ENCODE results near the gene SLC16A9. TPM values are rescaled to one million over a fixed set of nuclear protein-coding genes. Genes with fewer than 3 reads are reported as not detected.

SLC16A9 gene
- total and polyA plus RNA-seq, 8 donors: 0.32 to 7.4 (median 1.5) TPM

- DNase-seq (no peak), FAIRE-seq (no peak), ATAC-seq (no peak)
- H3K4me3 ChIP-seq: no peak overlapping the region
- no peaks in the 10 kb centered on the region for H3K27me3 ChIP-seq
- no peaks in the 10 kb centered on the region for H3K9me3 ChIP-seq
- no peak for TF ChIP-seq CTCF (IDR thresholded peaks at IDR 0.05)
- H3K27ac ChIP-seq: no peak overlapping the region
- intact Hi-C loops (cut with DNase I): loop anchor here in 1 of 3 donors (10.0 kb wide), 1 partner anchor 413 kb away; no protein-coding TSS in a partner anchor
- no peaks in the 10 kb centered on the region for H3K36me3 ChIP-seq
- 86 to 100% methylated on average over 1 of the region's 1 CpG for WGBS, 2 donors
- peaks cover 0 to 3% (median 0%) of the 10 kb centered on the region in 3 donors for H3K4me1 ChIP-seq
Observed at GRCh38 chr10:59621771-59622170, 87.9 kb downstream of the SLC16A9 start.

- 29 to 38% methylated on average over 4 of the region's 4 CpGs for WGBS, 2 donors
- no peak for DNase-seq
- no peaks in the 10 kb centered on the region for H3K36me3 ChIP-seq
Observed at GRCh38 chr10:59618666-59619065, 91.0 kb downstream of the SLC16A9 start.

GRCh38 chr10:59617996-59618395, 91.7 kb downstream of the SLC16A9 start:
- Histone ChIP-seq H3K9me3 (no peaks in the 10 kb centered on the region), H3K27ac (no peak overlapping the region), H3K36me3 (no peaks in the 10 kb centered on the region), H3K27me3 (no peaks in the 10 kb centered on the region), H3K4me3 (no peak overlapping the region), H3K4me1 (no peaks in the 10 kb centered on the region)
- 52 to 67% methylated on average over 1 of the region's 1 CpG for WGBS, 2 donors
- no peak for DNase-seq
- no peak for ATAC-seq
- no peak for TF ChIP-seq CTCF (IDR thresholded peaks at IDR 0.05)
- FAIRE-seq: no peak
- intact Hi-C loops (cut with DNase I): loop anchor here in 1 of 3 donors (10.0 kb wide), 1 partner anchor 823 kb away; no protein-coding TSS in a partner anchor

More at GRCh38 chr10:59618666-59619065, 91.0 kb downstream of the SLC16A9 start:
- no peak for TF ChIP-seq CTCF (IDR thresholded peaks at IDR 0.05)
- ATAC-seq (peak in 1 of 4 donors; percentile 53), FAIRE-seq (no peak)
- intact Hi-C loops (cut with DNase I): loop anchor here in 1 of 3 donors (10.0 kb wide), 1 partner anchor 824 kb away; no protein-coding TSS in a partner anchor
- Histone ChIP-seq H3K4me1 (no peaks in the 10 kb centered on the region), H3K9me3 (no peaks in the 10 kb centered on the region), H3K4me3 (no peak overlapping the region), H3K27me3 (no peaks in the 10 kb centered on the region), H3K27ac (peak overlapping the region in 1 of 4 donors; percentile 9)

DNA sequence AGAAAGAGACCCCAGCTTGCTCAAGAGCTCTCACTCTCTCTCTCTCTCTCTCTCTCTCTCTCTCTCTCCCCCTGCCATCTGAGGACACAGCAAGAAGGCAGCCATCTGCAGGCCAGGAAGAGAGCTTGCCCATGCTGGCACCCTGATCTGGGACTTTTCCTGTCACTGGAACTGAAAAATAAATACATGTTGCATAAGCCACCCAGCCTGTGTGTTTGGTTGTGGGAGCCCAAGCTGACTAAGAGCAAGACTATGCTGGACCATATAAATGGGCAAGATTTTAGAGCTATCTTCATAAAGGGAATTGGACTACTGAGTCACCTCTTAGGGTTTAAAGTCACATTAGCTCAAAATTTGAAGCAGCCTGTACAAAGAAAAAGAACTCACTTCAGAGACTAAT, 98.6 kb downstream of the SLC16A9 start:
- no peak for TF ChIP-seq CTCF (IDR thresholded peaks at IDR 0.05)
- no peaks in the 10 kb centered on the region for H3K36me3 ChIP-seq
- no peak overlapping the region for H3K4me3 ChIP-seq
- FAIRE-seq (no peak), ATAC-seq (no peak), DNase-seq (no peak)
- no peaks in the 10 kb centered on the region for H3K4me1 ChIP-seq
- no peaks in the 10 kb centered on the region for H3K9me3 ChIP-seq
- H3K27me3 ChIP-seq: no peaks in the 10 kb centered on the region
- H3K27ac ChIP-seq: no peak overlapping the region
- intact Hi-C loops (cut with DNase I): loop anchor here in 1 of 3 donors (10.0 kb wide), 1 partner anchor 816 kb away; no protein-coding TSS in a partner anchor

DNA sequence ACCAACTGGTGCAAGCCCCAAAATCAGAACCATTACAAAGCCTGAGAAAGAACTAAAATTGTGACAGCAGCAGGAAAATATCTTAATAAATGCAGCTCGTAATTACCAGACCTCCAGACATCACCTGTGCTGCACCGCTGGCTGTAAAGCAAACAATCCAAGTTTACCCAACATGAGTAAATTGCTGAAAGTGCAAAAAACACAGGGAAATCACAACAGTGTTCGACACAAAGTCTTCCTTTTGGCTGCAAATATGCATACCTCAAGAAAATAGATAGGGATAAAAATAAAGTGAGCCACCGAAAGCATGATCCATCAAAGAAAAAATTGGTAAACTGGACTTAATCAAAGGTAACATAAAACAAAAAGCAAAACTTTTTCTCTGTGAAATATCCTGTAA, 101.7 kb downstream of the SLC16A9 start:
- FAIRE-seq (no peak), DNase-seq (no peak), ATAC-seq (peak in 1 of 4 donors; percentile 18)
- H3K36me3 ChIP-seq: no peaks in the 10 kb centered on the region
- no peaks in the 10 kb centered on the region for H3K4me1 ChIP-seq
- no peak for TF ChIP-seq CTCF (IDR thresholded peaks at IDR 0.05)
- no peak overlapping the region for H3K27ac ChIP-seq
- H3K9me3 ChIP-seq: no peaks in the 10 kb centered on the region
- no peak overlapping the region for H3K4me3 ChIP-seq
- intact Hi-C loops (cut with DNase I): no loop called here
- no peaks in the 10 kb centered on the region for H3K27me3 ChIP-seq
- WGBS, 2 donors: 28 to 43% methylated on average over 4 of the region's 4 CpGs

All from pancreas (tissue), 10 donors.